CD4-positive, alpha-beta T cell treated with Interleukin-2 at 100 ng/mL for 4 hours (primary cell): ENCODE measurements around the gene JAZF1.

Experiments used
- DNase-seq: peaks from one replicate; pipeline ENCODE4 v3.0.0-alpha.2; 2020; ENCODE audit warnings: low spot score

Gene JAZF1

GRCh38 chr7:28136420-28136819, 44.2 kb downstream of the JAZF1 start:
- DNase-seq, result no peak

- DNase-seq, result no peak
Observed at GRCh38 chr7:28135760-28136159, 44.8 kb downstream of the JAZF1 start.

GRCh38 chr7:28135315-28135714, 45.3 kb downstream of the JAZF1 start:
- no peak for DNase-seq

- no peak for DNase-seq
Observed at GRCh38 chr7:28133872-28134271, 46.7 kb downstream of the JAZF1 start.

GRCh38 chr7:28132959-28133870, 47.4 kb downstream of the JAZF1 start:
- DNase-seq, result no peak

GRCh38 chr7:28130277-28130676, 50.3 kb downstream of the JAZF1 start:
- no peak for DNase-seq

GRCh38 chr7:28128608-28129007, 52.0 kb downstream of the JAZF1 start:
- DNase-seq, result no peak

GRCh38 chr7:28126410-28127041, 54.1 kb downstream of the JAZF1 start:
- DNase-seq, result no peak

- DNase-seq, result no peak
Observed at GRCh38 chr7:28125431-28126409, 54.9 kb downstream of the JAZF1 start.

GRCh38 chr7:28124413-28124812, 56.2 kb downstream of the JAZF1 start:
- DNase-seq, result no peak

- DNase-seq, result no peak
Observed at GRCh38 chr7:28123752-28124151, 56.8 kb downstream of the JAZF1 start.

- no peak for DNase-seq
Observed at GRCh38 chr7:28121496-28121895, 59.1 kb downstream of the JAZF1 start.

GRCh38 chr7:28116041-28116440, 64.6 kb downstream of the JAZF1 start:
- no peak for DNase-seq

- no peak for DNase-seq
Observed at GRCh38 chr7:28115261-28115660, 65.3 kb downstream of the JAZF1 start.

- DNase-seq, result no peak
Observed at GRCh38 chr7:28114056-28114455, 66.5 kb downstream of the JAZF1 start.

- DNase-seq, result no peak
Observed at GRCh38 chr7:28112883-28113540, 67.6 kb downstream of the JAZF1 start.

- no peak for DNase-seq
Observed at GRCh38 chr7:28112467-28112866, 68.1 kb downstream of the JAZF1 start.

- DNase-seq, result no peak
Observed at GRCh38 chr7:28112012-28112411, 68.6 kb downstream of the JAZF1 start.

GRCh38 chr7:28110427-28111012, 70.1 kb downstream of the JAZF1 start:
- DNase-seq, result no peak

GRCh38 chr7:28108747-28109146, 71.8 kb downstream of the JAZF1 start:
- DNase-seq, result no peak

- DNase-seq, result no peak
Observed at GRCh38 chr7:28107960-28108359, 72.6 kb downstream of the JAZF1 start.
